GM21528 (cell line): ENCODE data around the gene NOL8.
A peak's percentile ranks its signal among the peaks of the same experiment; 100 is the strongest.

Experiments used
- ATAC-seq: cut with Tn5 transposase; IDR thresholded peaks from one replicate; pipeline ENCODE4 v1.9.1; 2021; ENCODE audit warnings: mild to moderate bottlenecking, moderate library complexity; ENCODE audit not compliant: unreplicated experiment, low FRiP score

NOL8 gene

DNA sequence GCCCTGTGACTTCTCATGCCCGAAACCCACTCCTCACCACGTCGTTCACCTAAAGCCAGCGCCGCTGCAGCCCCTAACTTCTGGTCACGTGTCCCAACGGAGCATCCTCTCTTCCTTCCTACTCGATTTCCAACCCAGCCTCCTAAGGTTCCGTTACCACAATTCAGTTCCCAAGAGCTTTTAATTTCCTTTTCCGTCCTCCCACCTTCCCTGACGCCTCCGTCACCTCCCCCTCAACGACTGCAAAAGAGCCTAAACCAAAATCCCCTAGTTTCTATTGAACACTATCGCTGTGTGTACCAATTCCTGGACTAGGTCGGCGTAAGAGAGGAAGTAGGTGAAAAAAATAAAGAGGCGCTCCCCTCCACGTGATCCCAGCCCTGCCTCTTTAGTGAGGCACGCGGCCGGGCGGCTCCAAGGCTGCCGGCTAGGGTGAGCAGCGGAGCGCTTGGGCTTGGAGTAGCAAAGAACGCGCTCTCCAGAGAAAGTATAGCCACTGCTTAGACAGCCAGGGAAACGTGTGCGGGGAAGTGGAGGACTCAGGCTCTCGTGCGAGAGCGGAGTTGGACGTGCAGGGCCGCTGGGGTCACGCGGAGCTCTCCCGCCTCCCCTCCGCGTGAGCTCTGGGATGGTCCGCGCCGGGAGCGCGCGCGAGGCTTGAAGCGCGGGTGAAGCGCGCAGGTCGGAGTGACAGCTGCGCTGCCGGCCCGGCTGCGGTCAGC is at the start of gene NOL8, which contains the start of gene CENPP:
NOL8 (minus strand) TSS at position 82 of the 722 bp plus-strand sequence. CDS start 1,189 bp downstream, outside the sequence.
CENPP (plus strand) TSS at position 685 of the 722 bp plus-strand sequence.
- peak; percentile 95 for ATAC-seq

DNA sequence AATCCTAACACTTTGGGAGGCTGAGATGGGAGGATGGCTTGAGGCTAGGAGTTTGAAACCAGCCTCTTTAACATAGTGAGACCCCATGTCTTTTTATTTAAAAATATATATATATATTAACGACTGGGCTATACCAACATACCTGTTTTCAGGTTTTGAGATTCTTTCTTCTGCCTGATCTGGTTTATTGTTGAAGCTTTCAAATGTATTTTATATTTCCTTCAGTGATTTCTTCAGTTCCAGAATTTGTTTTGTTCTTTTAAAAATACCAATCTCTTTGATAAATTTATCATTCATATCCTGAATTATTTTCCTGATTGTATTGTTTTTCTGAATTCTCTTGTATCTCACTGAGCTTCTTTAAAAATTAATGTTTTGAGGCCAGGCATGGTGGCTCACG is 48.0 kb upstream of the NOL8 start:
- no peak for ATAC-seq

DNA sequence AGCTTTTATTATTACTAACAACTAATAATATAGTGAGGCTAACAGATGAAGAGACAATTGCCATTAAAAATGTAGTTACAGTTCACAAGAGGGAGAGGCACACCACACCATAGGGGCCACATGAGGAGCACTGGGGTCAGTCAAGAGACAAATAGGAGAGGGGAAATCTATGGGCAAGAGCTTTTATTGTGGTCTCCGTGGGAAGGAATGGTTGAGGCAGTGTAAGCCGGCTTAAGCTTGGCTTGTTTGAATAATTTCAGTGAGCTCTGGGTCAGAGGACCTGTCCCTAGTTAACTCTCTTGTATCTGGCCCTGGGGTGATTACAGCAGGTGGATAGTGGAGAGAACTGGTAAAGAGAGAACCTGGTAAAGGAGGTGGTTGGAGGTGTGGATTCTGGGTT is 43.9 kb upstream of the NOL8 start:
- no peak for ATAC-seq

- no peak for ATAC-seq
These were observed 34.9 kb upstream of the NOL8 start for GRCh38 chr9:92360083-92360482.

GRCh38 chr9:92359394-92359995 is 34.3 kb upstream of the NOL8 start:
- ATAC-seq, result no peak

DNA sequence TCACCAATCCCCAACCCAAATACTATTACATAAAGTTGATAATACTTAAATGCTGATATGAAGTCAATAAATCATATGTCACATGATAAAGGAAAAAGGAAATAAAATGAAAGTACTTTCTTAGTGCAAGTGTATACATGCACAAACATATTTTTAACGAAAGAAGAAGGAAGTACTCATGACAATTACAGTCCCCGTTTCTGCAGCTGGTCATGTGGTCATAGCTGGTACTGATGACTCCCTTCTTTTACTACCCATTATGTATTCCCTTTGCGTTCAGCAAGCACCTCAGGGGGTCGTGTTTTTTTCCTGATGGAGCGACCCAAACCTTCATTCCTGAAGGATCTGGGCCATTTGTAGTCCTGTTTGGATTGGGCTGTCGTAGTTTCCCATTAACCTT is 27.9 kb upstream of the NOL8 start:
- no peak for ATAC-seq

- no peak for ATAC-seq
These were observed 25.6 kb upstream of the NOL8 start for GRCh38 chr9:92350740-92351133.

DNA sequence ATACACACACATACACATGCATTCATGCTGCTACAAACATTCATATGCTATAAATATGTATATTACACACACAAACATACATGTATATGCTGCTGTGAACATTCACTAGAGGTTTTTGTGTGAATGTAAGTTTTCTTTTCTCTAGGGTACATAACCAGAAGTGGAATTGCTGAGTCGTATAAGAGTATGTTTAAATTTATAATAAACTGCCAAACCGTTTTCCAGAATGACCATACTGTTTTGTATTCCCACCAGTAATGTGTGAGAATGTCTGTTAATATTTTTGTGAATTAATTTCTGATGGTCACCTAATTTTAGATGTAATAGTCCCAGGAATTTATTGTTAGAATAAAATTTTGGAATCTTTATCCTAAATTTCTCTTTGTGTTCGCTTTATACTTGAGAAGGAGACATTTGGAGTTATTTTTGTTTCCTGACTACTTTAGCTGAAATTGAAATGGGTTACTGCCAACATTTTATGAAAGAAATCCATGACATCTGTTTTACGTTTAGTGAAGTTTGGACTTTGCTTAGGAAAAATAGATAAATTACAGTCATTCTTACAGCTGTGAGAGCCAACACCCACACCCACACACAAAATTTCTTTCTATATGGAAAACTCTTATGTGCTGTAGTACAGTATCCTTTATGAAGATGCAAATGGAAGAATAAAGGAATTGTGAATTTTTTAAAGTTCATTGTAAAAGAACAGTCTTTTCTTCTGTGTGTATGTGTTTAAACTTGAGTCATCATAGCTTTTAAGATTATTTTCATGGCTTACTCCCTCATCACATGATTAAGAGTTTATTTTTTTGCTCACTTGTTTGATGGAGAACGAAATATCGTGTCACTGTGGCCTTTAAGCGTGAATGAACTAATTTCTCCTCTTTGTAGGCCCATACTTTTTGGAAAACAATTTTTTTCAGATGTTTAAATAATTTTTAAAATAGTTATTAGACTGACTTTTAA is 24.9 kb upstream of the NOL8 start:
- ATAC-seq, result no peak

GRCh38 chr9:92345582-92345981 is 20.4 kb upstream of the NOL8 start:
- no peak for ATAC-seq

GRCh38 chr9:92342825-92343488 is 17.8 kb upstream of the NOL8 start:
- no peak for ATAC-seq

DNA sequence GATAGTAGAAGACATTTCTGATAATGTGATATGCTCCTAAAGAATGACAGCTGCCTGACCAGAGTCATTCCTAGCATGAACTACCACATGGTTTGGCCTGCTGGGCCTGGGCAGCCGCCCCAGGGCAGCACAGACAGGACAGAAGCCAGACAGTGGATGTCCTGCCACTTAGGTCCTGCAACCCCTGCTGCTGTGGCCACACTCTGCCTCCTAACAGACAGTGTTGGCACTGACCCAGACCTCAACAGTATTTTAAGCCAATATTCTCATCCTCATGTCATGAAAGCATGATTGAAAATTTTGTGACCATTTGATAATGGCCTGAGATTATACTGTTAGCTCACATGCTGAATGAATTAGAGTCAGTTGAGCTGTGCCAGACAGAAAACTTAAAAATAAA is 16.4 kb upstream of the NOL8 start:
- ATAC-seq, result no peak

DNA sequence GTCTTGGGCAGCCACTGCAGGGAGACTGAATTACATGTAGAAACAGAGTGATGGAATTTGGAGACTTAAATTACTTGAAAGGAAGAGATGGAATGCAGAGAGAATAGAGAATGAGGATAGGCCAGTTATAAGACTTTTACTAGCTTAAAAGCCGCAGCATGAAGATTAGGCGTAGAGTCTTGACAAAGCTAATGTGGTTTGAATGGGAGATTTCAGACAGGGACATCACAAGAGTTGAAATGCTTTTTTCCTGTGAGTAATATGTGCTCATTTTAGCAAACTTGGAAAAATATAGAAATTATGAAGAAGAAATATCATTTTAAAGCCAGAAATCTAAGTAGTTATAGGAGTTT is 8.1 kb upstream of the NOL8 start:
- ATAC-seq, result no peak

- ATAC-seq, result no peak
These were observed 7.6 kb upstream of the NOL8 start for GRCh38 chr9:92332577-92333281.

DNA sequence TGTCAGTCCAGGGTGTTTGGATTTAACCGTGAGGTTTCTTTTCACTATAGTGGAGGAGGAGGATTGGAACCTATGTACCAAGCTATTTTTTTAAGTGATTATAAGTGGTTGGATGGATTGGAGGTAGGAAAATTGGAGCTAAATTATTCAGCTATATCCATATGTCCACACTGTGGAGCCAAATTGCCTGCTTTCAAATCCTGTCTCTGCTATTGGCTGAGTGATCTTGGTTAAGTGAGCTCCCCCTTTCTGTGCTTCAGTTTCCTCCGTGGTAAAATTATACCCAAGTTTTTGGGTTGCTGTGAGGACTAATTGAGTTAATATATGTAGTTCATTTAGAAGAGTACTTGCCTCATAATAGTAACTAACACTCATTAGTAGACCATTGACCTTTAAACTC is 3.1 kb upstream of the NOL8 start:
- ATAC-seq, result no peak

- ATAC-seq, result no peak
These were observed 2.2 kb upstream of the NOL8 start for GRCh38 chr9:92327283-92327850.

DNA sequence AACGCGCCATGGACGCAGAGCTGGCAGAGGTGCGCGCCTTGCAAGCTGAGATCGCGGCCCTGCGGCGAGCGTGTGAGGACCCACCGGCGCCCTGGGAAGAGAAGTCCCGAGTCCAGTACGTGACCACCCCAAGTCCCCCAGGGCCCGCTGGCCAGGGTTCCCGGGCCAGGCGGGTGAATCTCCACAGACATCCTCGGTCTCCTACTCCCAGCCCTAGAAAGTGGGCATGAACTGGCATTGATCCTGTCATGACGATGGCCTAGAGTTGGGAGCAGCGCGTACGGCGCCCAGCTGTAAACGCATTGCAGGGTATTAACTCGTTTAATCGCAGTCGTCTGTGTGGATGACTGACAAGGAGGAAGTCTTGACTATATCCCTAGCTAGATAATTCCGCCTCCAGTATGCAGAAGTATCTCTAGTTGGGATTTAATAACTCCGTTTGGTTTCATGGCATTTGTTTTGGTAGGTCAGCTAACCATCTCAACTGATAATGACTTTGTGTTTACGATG is 896 bp upstream of the NOL8 start:
- ATAC-seq, result no peak

GRCh38 chr9:92324889-92325268 is 271 bp downstream of the NOL8 start:
- peak; percentile 21 for ATAC-seq

- no peak for ATAC-seq
These were observed 719 bp downstream of the NOL8 start for GRCh38 chr9:92324431-92324830.

DNA sequence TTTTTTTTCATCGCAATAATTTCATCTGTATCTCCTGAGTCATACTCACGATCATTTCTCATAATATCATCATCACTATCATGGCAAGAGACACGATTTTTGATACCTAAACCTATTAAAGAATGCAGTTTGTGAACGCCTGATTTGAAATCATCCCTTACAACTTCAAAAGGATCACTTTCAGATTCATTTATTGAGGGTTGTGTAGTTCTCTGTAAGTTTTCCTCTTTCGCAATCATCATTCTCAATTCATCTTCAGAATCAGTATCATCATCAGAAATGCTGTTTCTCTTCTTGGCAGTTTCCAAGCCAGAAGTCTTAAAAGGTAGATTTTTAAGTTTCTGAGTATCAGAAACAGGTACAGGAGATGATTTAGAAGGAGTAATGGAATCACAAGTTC is 9.7 kb downstream of the NOL8 start:
- ATAC-seq, result no peak

DNA sequence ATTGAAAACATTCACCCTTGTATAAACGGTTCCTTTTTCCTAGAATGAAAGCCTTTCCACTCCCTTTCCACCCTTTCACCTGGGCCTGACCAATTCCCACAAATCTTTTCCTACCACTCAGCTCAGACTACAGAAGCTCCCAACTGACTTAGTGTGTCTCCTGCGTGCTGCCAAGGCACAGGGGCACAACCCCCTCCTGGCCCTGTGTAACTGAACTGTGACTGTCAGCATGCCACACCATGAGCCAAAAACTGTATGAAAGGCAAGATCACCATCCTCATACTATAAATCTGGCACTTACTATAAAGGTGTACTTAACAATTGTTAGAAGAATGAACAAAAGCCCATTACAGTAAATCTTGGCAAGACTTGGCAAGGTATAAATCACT is 11.5 kb downstream of the NOL8 start:
- no peak for ATAC-seq
